ENCODE data around the gene ENAM.

GRCh38 chr4:70586841-70587240 lies 41.7 kb upstream of the ENAM start:
- no peak for TF ChIP-seq CTCF (IDR thresholded peaks at IDR 0.05)
- TF ChIP-seq EZH2 (IDR thresholded peaks at IDR 0.05): no peak

All from neural progenitor cell (in vitro differentiated cells).